Upper lobe of right lung (tissue), 1 donor: Measurements from ENCODE around the gene IMPDH2. TPM values are rescaled to one million over a fixed set of nuclear protein-coding genes. Genes with fewer than 3 reads are reported as not detected.
A peak's percentile ranks its signal among the peaks of the same experiment; 100 is the strongest.
"Not testable (repeated sequence)": the region's sequence is repeated elsewhere in the genome, so short reads cannot be mapped to it uniquely, and the experiment has no call there.

Source experiments
- ATAC-seq: fragments of 200-7000 bp; cut with Tn5 transposase; one replicate; pipeline ENCODE4 v1.9.1; 2020; ENCODE audit warnings: mild to moderate bottlenecking, moderate library complexity
- DNase-seq: peaks from one replicate; pipeline ENCODE4 v3.0.0-alpha.2; 2020
- H3K27ac ChIP-seq: fragments of 200-600 bp; one replicate; pipeline ENCODE4 v1.8.0; 2022
- H3K27me3 ChIP-seq: fragments of 200-600 bp; one replicate; pipeline ENCODE4 v1.8.0; 2022; ENCODE audit warnings: mild to moderate bottlenecking
- H3K36me3 ChIP-seq: fragments of 200-600 bp; one replicate; pipeline ENCODE4 v1.8.0; 2022
- H3K4me1 ChIP-seq: fragments of 200-600 bp; one replicate; pipeline ENCODE4 v1.8.0; 2022
- H3K4me3 ChIP-seq: fragments of 200-600 bp; one replicate; pipeline ENCODE4 v1.8.0; 2022; ENCODE audit warnings: mild to moderate bottlenecking
- H3K9me3 ChIP-seq: fragments of 200-600 bp; one replicate; pipeline ENCODE4 v1.8.0; 2022
- CTCF ChIP-seq: fragments of 200-600 bp; IDR thresholded peaks from one replicate; pipeline ENCODE4 v1.8.0; 2022; ENCODE audit warnings: antibody characterized with exemption
- intact Hi-C: fragments of 100-400 bp; cut with DNase I; formaldehyde crosslinking; loops from one replicate; pipeline ENCODE4 v1.11.0; 2022
- total RNA-seq: library from RNA; stranded (reverse); fragmentation: NEBNext Ultra II Directional; extraction: Animal tissue kit (Norgen Biotek cat#: 25700); gene quantifications from one replicate; pipeline ENCODE4 v1.2.1, GENCODE V29; 2021
- donor health status: DM: no; HTN: yes; CAD: no; lungs with severe emphysema.

The IMPDH2 gene
- total RNA-seq, 1 donor from 2014 or later = 107 TPM

DNA sequence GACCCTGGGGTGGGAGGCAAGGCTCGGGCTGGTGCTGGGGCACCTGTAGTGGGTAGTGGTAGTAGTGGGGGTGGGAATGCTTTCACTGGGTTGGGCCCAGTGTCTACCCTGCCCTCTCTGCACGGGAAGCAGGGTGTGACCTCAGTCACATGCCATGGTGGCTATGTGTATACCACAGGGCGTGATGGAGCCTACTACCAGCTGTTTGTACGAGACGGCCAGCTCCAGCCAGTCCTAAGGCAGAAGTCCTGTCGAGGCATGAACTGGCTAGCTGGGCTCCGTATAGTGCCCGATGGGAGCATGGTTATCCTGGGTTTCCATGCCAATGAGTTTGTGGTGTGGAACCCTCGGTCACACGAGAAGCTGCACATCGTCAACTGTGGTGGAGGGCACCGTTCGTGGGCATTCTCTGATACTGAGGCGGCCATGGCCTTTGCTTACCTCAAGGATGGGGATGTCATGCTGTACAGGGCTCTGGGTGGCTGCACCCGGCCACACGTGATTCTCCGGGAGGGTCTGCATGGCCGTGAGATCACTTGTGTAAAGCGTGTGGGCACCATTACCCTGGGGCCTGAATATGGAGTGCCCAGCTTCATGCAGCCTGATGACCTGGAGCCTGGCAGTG is 16.0 kb downstream of the IMPDH2 start:
- DNase-seq (no peak), ATAC-seq (no peak)
- Histone ChIP-seq H3K36me3 (peaks cover 30% of the 10 kb centered on the region), H3K27me3 (no peaks in the 10 kb centered on the region), H3K27ac (no peak overlapping the region), H3K4me1 (peaks cover 15% of the 10 kb centered on the region), H3K4me3 (no peak overlapping the region), H3K9me3 (no peaks in the 10 kb centered on the region)
- intact Hi-C loops = no loop called here
- no peak for TF ChIP-seq CTCF

DNA sequence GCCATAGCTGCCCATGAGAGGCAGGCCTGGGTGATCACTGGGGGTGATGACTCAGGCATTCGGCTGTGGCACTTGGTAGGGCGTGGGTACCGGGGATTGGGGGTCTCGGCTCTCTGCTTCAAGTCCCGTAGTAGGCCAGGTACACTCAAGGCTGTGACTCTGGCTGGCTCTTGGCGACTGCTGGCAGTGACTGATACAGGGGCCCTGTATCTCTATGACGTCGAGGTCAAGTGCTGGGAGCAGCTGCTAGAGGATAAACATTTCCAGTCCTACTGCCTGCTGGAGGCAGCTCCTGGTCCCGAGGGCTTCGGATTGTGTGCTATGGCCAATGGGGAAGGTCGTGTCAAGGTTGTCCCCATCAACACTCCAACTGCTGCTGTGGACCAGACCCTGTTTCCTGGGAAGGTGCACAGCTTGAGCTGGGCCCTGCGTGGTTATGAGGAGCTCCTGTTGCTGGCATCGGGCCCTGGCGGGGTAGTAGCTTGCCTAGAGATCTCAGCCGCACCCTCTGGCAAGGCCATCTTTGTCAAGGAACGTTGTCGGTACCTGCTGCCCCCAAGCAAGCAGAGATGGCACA is 16.7 kb downstream of the IMPDH2 start:
- H3K36me3 ChIP-seq = peaks cover 30% of the 10 kb centered on the region
- peaks cover 16% of the 10 kb centered on the region for H3K4me1 ChIP-seq
- TF ChIP-seq CTCF = no peak
- ATAC-seq (no peak), DNase-seq (no peak)
- intact Hi-C loops = no loop called here
- no peak overlapping the region for H3K4me3 ChIP-seq
- no peak overlapping the region for H3K27ac ChIP-seq
- H3K9me3 ChIP-seq = no peaks in the 10 kb centered on the region
- no peaks in the 10 kb centered on the region for H3K27me3 ChIP-seq

DNA sequence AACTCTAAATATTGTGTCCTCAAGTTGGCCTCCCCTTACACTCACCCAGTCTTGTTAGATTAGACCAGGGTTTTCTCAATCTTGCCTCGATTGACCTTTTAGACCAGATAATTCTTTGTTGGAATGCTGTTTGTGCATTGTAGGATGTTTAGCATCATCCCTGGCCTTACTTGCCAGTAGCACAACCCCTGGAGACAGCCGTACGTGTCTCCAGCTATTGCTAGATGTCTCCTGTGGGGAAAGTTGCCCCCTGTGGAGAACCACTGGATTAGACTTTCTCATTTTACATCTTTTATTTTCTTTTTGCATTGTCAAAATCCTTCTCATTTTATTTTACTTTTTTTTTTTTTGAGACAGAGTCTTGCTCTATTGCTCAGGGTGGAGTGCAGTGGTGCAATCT is 19.8 kb downstream of the IMPDH2 start:
- no peak for TF ChIP-seq CTCF
- Histone ChIP-seq H3K4me1 (peaks cover 20% of the 10 kb centered on the region), H3K36me3 (peaks cover 11% of the 10 kb centered on the region), H3K9me3 (no peaks in the 10 kb centered on the region), H3K4me3 (no peak overlapping the region), H3K27ac (no peak overlapping the region), H3K27me3 (no peaks in the 10 kb centered on the region)
- intact Hi-C loops = no loop called here
- ATAC-seq (no peak), DNase-seq (no peak)

DNA sequence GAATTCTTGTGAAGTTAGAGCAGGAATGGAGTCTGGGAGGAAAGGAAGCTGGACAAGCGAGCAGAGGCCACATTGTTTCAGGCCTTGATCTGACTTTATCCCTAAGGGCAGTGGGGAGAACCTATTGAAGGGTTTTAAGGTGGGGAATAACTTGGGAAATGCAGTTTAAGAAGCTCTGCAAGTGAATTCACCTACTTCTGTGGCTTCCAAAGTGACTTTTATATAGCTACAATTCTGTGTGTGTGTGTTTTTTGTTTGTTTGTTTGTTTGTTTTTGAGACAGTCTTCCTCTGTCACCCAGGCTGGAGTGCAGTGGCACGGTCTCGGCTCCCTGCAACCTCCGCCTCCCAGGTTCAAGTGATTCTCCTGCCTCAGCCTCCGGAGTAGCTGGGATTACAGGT is 20.6 kb downstream of the IMPDH2 start:
- H3K27me3 ChIP-seq, DNase-seq, H3K36me3 ChIP-seq, H3K9me3 ChIP-seq, intact Hi-C loops, ATAC-seq: not testable (repeated sequence)
- Histone ChIP-seq H3K4me3 (peak overlapping the region; percentile 67), H3K27ac (peak overlapping the region; percentile 89), H3K4me1 (peaks cover 20% of the 10 kb centered on the region)

GRCh38 chr3:49007771-49008528 is 21.2 kb downstream of the IMPDH2 start:
- H3K4me3 ChIP-seq = peak overlapping the region; percentile 67
- DNase-seq (peak; percentile 96), ATAC-seq (peak; percentile 87)
- TF ChIP-seq CTCF = no peak
- peaks cover 4% of the 10 kb centered on the region for H3K36me3 ChIP-seq
- H3K27me3 ChIP-seq = no peaks in the 10 kb centered on the region
- H3K27ac ChIP-seq = peak overlapping the region; percentile 89
- H3K4me1 ChIP-seq = peaks cover 20% of the 10 kb centered on the region
- intact Hi-C loops = no loop called here
- H3K9me3 ChIP-seq = no peaks in the 10 kb centered on the region
